ENCODE measurements around the gene COQ2.

- no peak for TF ChIP-seq POLR2AphosphoS5 (IDR thresholded peaks at IDR 0.05)
- no peak for TF ChIP-seq POLR2A (IDR thresholded peaks at IDR 0.05)
Measured at GRCh38 chr4:83228231-83228630, 56.4 kb downstream of the COQ2 start.
